Measurements from ENCODE around the gene PAFAH1B1.

The PAFAH1B1 gene

GRCh38 chr17:2704890-2705248 lies 111.4 kb downstream of the PAFAH1B1 start:
- TF ChIP-seq ZNF623 (tag by site-specific recombination; IDR thresholded peaks at IDR 0.05) (no peak), GLIS1 (tag by site-specific recombination; IDR thresholded peaks at IDR 0.05) (peak; percentile 28; the same call in 1 of the 2 replicates)
- ChIA-PET CTCF (interaction anchor here (1.0 kb wide), 1 partner anchor 81 kb away, joined by 4 read pairs; no protein-coding TSS in a partner anchor), POLR2A (interaction anchor here (1.3 kb wide), 1 partner anchor 194 kb away, joined by 3 read pairs; no protein-coding TSS in a partner anchor)
- Histone ChIP-seq H3K36me3 (ENCODE audit: control insufficient read depth in 2 of 2, insufficient read depth in 1 of 2, low read length in 2 of 2) (peaks cover 4 to 47% of the 10 kb centered on the region in 2 experiments; a peak in 2 of 3 replicates), H3K4me3 (ENCODE audit: low read depth, low read length) (no peak overlapping the region), H3K4me1 (ENCODE audit: control insufficient read depth, insufficient read depth, low read length) (peaks cover 13% of the 10 kb centered on the region), H3K9me3 (ENCODE audit: control insufficient read depth, insufficient read depth, low read depth, low read length) (no peaks in the 10 kb centered on the region), H3K27ac (ENCODE audit: extremely low read depth, low read depth, low read length) (no peak overlapping the region)

DNA sequence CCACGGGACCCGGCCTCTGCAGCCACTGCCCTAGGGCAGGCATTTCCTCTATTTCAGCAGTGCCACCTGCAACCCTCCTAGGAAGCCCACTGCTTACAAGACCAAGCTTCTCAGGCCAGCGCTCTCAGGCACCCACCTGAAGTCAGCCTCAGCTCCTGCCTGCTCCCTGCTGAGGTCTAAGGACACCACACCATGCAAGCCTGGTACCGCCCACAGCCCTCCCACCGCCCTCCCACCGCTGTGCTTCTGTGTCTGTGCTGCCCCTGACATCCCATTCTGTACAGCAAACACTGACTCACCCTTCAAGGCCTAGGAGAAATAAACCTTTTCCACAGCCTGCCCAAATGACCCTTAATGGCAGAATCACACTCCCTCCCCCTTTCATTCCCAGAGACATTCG lies 111.8 kb downstream of the PAFAH1B1 start:
- POLR2A ChIA-PET: interaction anchor here (0.6 to 1.3 kb wide), 2 partner anchors 158 to 194 kb away, joined by 3 to 4 read pairs; no protein-coding TSS in a partner anchor

More for the DNA sequence above, 111.8 kb downstream of the PAFAH1B1 start:
- Histone ChIP-seq H3K36me3 (ENCODE audit: control insufficient read depth in 2 of 2, insufficient read depth in 1 of 2, low read length in 2 of 2) (peaks cover 4 to 43% of the 10 kb centered on the region in 2 experiments; a peak in 2 of 3 replicates), H3K4me3 (ENCODE audit: low read depth, low read length) (no peak overlapping the region), H3K27ac (ENCODE audit: extremely low read depth, low read depth, low read length) (peak overlapping the region; percentile 41; the same call in 1 of the 2 replicates), H3K4me1 (ENCODE audit: control insufficient read depth, insufficient read depth, low read length) (peaks cover 13% of the 10 kb centered on the region), H3K9me3 (ENCODE audit: control insufficient read depth, insufficient read depth, low read depth, low read length) (no peaks in the 10 kb centered on the region)
- CTCF ChIA-PET: interaction anchor here (1.0 kb wide), 1 partner anchor 81 kb away, joined by 4 read pairs; no protein-coding TSS in a partner anchor
- TF ChIP-seq ZNF600 (tag by site-specific recombination; IDR thresholded peaks at IDR 0.05) (0 out of 2 replicates have a peak, but pooled peaks have one; percentile 72), EGR2 (tag by site-specific recombination; IDR thresholded peaks at IDR 0.05; ENCODE audit: low read depth) (peak; percentile 92), SP3 (tag by site-specific recombination; IDR thresholded peaks at IDR 0.05) (peak; percentile 42; the same call in 1 of the 2 replicates), ZNF449 (tag by site-specific recombination; IDR thresholded peaks at IDR 0.05) (no peak), GLI4 (tag by site-specific recombination; IDR thresholded peaks at IDR 0.05) (no peak), ZNF2 (tag by site-specific recombination; IDR thresholded peaks at IDR 0.05) (no peak), ZSCAN30 (tag by site-specific recombination; IDR thresholded peaks at IDR 0.05) (no peak), SP7 (tag by site-specific recombination; IDR thresholded peaks at IDR 0.05) (peak; percentile 61; the same call in 1 of the 2 replicates), ZNF623 (tag by site-specific recombination; IDR thresholded peaks at IDR 0.05) (no peak), REPIN1 (tag by site-specific recombination; IDR thresholded peaks at IDR 0.05; ENCODE audit: low read depth) (no peak), BCL11A (tag by site-specific recombination; IDR thresholded peaks at IDR 0.05; ENCODE audit: low read depth) (no peak), SETDB1 (IDR thresholded peaks at IDR 0.05; ENCODE audit: insufficient read length, low read length) (no peak), ZNF391 (tag by site-specific recombination; IDR thresholded peaks at IDR 0.05; ENCODE audit: borderline replicate concordance, low read depth) (no peak), ZFHX2 (tag by site-specific recombination; conservative IDR thresholded peaks at IDR 0.05) (peak; percentile 93), CTCF (tag by site-specific recombination; IDR thresholded peaks at IDR 0.05) (no peak), ZBTB20 (tag by site-specific recombination; IDR thresholded peaks at IDR 0.05) (no peak), ZNF791 (tag by site-specific recombination; IDR thresholded peaks at IDR 0.05) (no peak), ZNF19 (tag by site-specific recombination; IDR thresholded peaks at IDR 0.05; ENCODE audit: low read depth) (no peak), HOXD13 (CRISPR knock-in tag; IDR thresholded peaks at IDR 0.05; ENCODE audit: borderline replicate concordance) (no peak), ZIC2 (tag by site-specific recombination; IDR thresholded peaks at IDR 0.05) (peak; percentile 75), SP2 (tag by site-specific recombination; IDR thresholded peaks at IDR 0.05) (peak; percentile 27; the same call in 1 of the 2 replicates), ZNF433 (tag by site-specific recombination; IDR thresholded peaks at IDR 0.05; ENCODE audit: low read depth) (no peak), ZFP69B (tag by site-specific recombination; IDR thresholded peaks at IDR 0.05) (no peak), ZNF585B (tag by site-specific recombination; IDR thresholded peaks at IDR 0.05) (no peak)
- TF ChIP-seq, protein P1, sequence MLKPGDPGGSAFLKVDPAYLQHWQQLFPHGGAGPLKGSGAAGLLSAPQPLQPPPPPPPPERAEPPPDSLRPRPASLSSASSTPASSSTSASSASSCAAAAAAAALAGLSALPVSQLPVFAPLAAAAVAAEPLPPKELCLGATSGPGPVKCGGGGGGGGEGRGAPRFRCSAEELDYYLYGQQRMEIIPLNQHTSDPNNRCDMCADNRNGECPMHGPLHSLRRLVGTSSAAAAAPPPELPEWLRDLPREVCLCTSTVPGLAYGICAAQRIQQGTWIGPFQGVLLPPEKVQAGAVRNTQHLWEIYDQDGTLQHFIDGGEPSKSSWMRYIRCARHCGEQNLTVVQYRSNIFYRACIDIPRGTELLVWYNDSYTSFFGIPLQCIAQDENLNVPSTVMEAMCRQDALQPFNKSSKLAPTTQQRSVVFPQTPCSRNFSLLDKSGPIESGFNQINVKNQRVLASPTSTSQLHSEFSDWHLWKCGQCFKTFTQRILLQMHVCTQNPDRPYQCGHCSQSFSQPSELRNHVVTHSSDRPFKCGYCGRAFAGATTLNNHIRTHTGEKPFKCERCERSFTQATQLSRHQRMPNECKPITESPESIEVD (tag by site-specific recombination; IDR thresholded peaks at IDR 0.05): no peak
- TF ChIP-seq, protein P2, sequence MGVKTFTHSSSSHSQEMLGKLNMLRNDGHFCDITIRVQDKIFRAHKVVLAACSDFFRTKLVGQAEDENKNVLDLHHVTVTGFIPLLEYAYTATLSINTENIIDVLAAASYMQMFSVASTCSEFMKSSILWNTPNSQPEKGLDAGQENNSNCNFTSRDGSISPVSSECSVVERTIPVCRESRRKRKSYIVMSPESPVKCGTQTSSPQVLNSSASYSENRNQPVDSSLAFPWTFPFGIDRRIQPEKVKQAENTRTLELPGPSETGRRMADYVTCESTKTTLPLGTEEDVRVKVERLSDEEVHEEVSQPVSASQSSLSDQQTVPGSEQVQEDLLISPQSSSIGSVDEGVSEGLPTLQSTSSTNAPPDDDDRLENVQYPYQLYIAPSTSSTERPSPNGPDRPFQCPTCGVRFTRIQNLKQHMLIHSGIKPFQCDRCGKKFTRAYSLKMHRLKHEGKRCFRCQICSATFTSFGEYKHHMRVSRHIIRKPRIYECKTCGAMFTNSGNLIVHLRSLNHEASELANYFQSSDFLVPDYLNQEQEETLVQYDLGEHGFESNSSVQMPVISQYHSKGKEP (tag by site-specific recombination; IDR thresholded peaks at IDR 0.05): no peak
- TF ChIP-seq, protein P3, sequence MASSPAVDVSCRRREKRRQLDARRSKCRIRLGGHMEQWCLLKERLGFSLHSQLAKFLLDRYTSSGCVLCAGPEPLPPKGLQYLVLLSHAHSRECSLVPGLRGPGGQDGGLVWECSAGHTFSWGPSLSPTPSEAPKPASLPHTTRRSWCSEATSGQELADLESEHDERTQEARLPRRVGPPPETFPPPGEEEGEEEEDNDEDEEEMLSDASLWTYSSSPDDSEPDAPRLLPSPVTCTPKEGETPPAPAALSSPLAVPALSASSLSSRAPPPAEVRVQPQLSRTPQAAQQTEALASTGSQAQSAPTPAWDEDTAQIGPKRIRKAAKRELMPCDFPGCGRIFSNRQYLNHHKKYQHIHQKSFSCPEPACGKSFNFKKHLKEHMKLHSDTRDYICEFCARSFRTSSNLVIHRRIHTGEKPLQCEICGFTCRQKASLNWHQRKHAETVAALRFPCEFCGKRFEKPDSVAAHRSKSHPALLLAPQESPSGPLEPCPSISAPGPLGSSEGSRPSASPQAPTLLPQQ (tag by site-specific recombination; IDR thresholded peaks at IDR 0.05): no peak

Measured in HEK293 (cell line).